Measurements from ENCODE around the gene RAB29. TPM values are rescaled to one million over a fixed set of nuclear protein-coding genes. Genes with fewer than 3 reads are reported as not detected.

The RAB29 gene
- total RNA-seq, 1 donor from 2014 or later = 24.4 TPM

DNA sequence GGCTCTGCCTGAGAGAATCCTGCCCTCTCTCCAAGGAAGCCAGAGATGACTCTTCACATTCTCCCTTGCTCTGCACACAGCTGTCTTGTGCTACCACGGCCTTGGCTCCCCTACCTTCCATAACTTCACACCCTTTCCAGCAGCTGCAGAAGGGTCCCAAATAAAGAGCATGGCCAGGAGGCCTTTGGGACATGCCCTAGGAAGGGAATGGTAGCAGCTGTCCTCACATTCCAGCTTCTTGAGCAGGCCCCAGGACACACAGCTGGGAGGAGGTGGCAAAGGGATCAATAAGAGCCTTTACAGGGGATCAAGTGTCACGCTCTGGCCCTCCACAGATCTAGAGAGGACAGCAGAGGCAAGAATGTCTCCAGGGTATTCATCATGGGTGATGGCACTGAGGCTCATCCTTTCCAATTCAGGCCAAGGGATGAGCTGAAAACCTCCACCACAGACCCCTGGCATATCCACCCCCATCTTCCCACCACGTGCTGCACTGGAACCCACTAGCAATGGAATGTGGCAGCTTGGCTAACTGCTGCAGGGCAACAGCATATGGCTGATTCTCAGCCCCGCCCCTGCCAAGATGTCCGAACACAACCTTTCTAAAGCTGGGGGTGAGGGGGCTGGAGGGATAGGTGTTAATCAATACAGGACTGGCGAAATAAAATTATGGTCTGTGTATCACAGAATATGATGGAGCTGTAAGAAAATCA is 17.8 kb upstream of the RAB29 start:
- Histone ChIP-seq H3K4me3 (ENCODE audit: low read depth, low read length) (no peak overlapping the region), H3K36me3 (ENCODE audit: control insufficient read depth, insufficient read depth, low read length) (no peaks in the 10 kb centered on the region)
- TF ChIP-seq, protein P1, sequence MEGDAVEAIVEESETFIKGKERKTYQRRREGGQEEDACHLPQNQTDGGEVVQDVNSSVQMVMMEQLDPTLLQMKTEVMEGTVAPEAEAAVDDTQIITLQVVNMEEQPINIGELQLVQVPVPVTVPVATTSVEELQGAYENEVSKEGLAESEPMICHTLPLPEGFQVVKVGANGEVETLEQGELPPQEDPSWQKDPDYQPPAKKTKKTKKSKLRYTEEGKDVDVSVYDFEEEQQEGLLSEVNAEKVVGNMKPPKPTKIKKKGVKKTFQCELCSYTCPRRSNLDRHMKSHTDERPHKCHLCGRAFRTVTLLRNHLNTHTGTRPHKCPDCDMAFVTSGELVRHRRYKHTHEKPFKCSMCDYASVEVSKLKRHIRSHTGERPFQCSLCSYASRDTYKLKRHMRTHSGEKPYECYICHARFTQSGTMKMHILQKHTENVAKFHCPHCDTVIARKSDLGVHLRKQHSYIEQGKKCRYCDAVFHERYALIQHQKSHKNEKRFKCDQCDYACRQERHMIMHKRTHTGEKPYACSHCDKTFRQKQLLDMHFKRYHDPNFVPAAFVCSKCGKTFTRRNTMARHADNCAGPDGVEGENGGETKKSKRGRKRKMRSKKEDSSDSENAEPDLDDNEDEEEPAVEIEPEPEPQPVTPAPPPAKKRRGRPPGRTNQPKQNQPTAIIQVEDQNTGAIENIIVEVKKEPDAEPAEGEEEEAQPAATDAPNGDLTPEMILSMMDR (IDR thresholded peaks at IDR 0.05; ENCODE audit: insufficient read depth, low read length, poor library complexity, severe bottlenecking) = no peak

DNA sequence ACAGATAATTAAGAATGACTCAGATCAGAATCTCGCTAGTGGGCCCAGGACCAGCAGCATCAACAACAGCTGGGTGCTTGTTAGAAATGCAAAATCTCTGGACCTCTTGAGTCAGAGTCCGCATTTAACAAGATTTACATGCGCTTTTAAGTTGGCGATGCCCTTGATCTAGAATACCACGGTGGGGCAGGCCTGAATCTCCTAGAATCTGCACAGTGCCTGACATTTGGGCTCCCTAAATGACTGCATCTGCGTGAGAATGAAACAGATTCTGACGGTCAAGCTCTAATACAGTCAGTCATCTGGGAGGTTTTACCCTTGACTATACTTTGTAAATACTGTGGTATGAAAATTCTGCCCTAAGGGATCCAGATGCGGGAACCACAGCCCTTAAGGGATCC is 17.2 kb upstream of the RAB29 start:
- Histone ChIP-seq H3K27me3 (ENCODE audit: control insufficient read depth, insufficient read depth, low read length) (no peaks in the 10 kb centered on the region), H3K4me3 (ENCODE audit: low read depth, low read length) (no peak overlapping the region), H3K36me3 (ENCODE audit: control insufficient read depth, insufficient read depth, low read length) (no peaks in the 10 kb centered on the region)
- no peak for DNase-seq (ENCODE audit: low read depth)
- TF ChIP-seq, protein P1 (IDR thresholded peaks at IDR 0.05; ENCODE audit: insufficient read depth, low read length, poor library complexity, severe bottlenecking) = no peak

More for the DNA sequence above, 17.8 kb upstream of the RAB29 start:
- DNase-seq (ENCODE audit: low read depth) = no peak
- no peaks in the 10 kb centered on the region for H3K27me3 ChIP-seq (ENCODE audit: control insufficient read depth, insufficient read depth, low read length)

DNA sequence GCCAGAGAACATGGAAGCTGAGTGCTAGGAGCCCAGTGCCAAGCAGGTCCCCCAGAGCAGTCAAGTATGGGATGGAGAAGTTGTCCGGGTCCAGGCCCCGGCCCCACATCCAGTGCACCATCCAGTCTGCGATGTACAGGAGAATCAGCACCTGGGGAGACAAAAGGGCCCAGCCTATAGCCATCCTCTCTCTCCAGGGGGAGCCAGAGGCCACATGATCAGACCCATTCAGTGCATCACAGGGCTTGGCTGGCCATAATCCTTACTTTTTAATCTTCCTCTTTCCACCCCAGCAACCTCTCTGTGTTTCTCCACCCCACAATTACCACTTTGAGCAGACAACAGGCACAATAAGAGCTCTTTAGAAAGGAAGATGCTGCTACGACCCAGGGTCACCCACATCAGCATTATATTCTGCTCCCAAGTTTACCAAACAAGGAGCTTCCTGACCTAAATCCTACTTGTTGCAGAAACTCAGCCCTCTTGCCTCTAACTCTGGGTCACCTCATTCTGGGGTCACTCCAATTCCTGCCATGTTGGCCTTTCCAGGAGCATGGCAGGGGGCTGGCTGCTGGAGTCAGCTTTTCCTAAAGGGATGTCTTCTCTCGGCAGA is 16.4 kb upstream of the RAB29 start:
- H3K4me3 ChIP-seq (ENCODE audit: low read depth, low read length) = no peak overlapping the region
- DNase-seq (ENCODE audit: low read depth) = no peak
- no peaks in the 10 kb centered on the region for H3K27me3 ChIP-seq (ENCODE audit: control insufficient read depth, insufficient read depth, low read length)
- H3K36me3 ChIP-seq (ENCODE audit: control insufficient read depth, insufficient read depth, low read length) = no peaks in the 10 kb centered on the region
- TF ChIP-seq, protein P1 (IDR thresholded peaks at IDR 0.05; ENCODE audit: insufficient read depth, low read length, poor library complexity, severe bottlenecking) = peak; percentile 93

DNA sequence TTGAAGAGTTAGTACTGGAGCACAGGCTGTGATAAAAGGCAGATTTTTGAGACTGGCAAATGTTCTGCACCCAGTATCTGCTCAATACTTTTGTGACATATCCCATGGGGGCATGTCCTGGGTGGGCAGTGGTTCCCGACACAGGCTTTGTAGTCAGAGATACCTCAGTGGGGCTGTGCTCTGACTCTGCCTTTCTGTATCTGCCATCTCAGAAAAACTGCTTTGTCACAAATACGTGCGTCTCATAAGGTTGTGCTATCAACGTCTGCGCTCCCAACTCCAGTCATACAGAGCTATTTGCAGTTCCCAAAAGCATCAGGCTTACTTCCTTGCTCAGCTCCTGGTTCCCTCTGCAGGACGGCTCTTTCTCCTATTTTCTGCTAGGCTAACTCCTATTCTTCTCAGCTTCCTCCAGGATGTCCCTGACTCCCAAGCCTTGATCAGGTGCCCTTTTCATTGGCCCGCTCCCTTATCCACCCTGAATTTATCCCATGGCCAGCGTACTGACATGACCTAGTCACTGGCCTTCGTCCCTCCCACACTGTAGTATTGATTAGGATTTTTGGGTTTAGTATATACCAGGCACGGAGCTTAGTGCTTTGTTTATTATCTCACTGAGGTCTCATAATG is 12.1 kb upstream of the RAB29 start:
- Histone ChIP-seq H3K4me3 (ENCODE audit: low read depth, low read length) (no peak overlapping the region), H3K36me3 (ENCODE audit: control insufficient read depth, insufficient read depth, low read length) (no peaks in the 10 kb centered on the region), H3K27me3 (ENCODE audit: control insufficient read depth, insufficient read depth, low read length) (no peaks in the 10 kb centered on the region)
- no peak for DNase-seq (ENCODE audit: low read depth)
- TF ChIP-seq, protein P1 (IDR thresholded peaks at IDR 0.05; ENCODE audit: insufficient read depth, low read length, poor library complexity, severe bottlenecking) = no peak

DNA sequence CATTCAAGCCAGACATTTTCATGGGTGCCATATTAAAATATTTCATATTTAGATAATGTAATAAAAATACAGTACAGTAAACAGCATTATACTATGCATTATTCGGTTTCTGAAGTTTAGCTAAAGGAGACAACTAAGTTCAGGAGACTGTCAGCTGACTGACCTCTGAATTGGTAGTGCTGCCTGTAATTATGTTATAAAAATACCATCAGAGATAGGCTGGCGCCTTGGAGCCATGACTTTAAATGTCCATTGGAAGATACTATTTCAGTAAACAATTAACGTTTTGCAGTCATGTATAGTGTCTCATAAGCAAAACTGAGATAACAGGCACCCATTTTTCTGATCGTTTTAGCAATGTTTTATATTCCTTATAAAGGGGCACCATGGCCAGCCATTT is 11.3 kb upstream of the RAB29 start:
- TF ChIP-seq, protein P1 (IDR thresholded peaks at IDR 0.05; ENCODE audit: insufficient read depth, low read length, poor library complexity, severe bottlenecking) = no peak
- Histone ChIP-seq H3K4me3 (ENCODE audit: low read depth, low read length) (no peak overlapping the region), H3K27me3 (ENCODE audit: control insufficient read depth, insufficient read depth, low read length) (no peaks in the 10 kb centered on the region), H3K36me3 (ENCODE audit: control insufficient read depth, insufficient read depth, low read length) (no peaks in the 10 kb centered on the region)
- no peak for DNase-seq (ENCODE audit: low read depth)

Measured in kidney epithelial cell (primary cell).